HepG2 (cell line): ENCODE data around the gene DPP7. TPM values are rescaled to one million over a fixed set of nuclear protein-coding genes. Genes with fewer than 3 reads are reported as not detected.

ENCODE experiments used
- ATAC-seq: fragments of 200-7000 bp; cut with Tn5 transposase; 3 replicates; pipeline ENCODE4 v1.9.1; 2020; ENCODE audit warnings: mild to moderate bottlenecking, moderate library complexity
- BruUV-seq: library from RNA; stranded (reverse); fragments of 400-500 nt; replicated peaks from 2 replicates; lab custom pipeline; 2021; lab: Mats Ljungman, UMichigan
- CTCF ChIA-PET: fragments of 300-600 bp; formaldehyde crosslinking; extraction: SDS; loops from one replicate; lab custom pipeline; 2021; ENCODE audit warnings: low total read pairs, inconsistent platforms, low intra/inter-chr PET ratio; lab: Yijun Ruan, JAX
- POLR2A ChIA-PET: fragments of 350-600 bp; sonication (Branson Sonifier 250); formaldehyde crosslinking; loops from one replicate; lab custom pipeline; 2020; ENCODE audit warnings: antibody characterized with exemption, inconsistent platforms; lab: Yijun Ruan, JAX
- DNase-seq: peaks from one replicate; pipeline ENCODE4 v3.0.0-alpha.2; 2015; ENCODE audit warnings: low spot score
- FAIRE-seq: peaks from 3 replicates; lab custom pipeline; 2011; peaks lifted over from hg19 to GRCh38; lab: Jason Lieb, UNC
- H2AFZ ChIP-seq: one replicate; pipeline ENCODE4 v1.6.1; 2011; ENCODE audit warnings: low read length, inconsistent platforms
- H3K27ac ChIP-seq: fragments of 300-600 bp; 3 replicates; pipeline ENCODE4 v1.8.0; 2011; ENCODE audit warnings: mixed run types, mild to moderate bottlenecking, mixed read lengths, low read length, inconsistent platforms; ENCODE audit not compliant: insufficient read depth; ENCODE audit errors: extremely low read length
- H3K27me3 ChIP-seq, 2 experiments: fragments of 200-600 bp in 1 of 2; 2 replicates in 1 of 2; 3 replicates in 1 of 2; pipeline versions ENCODE4 v1.6.0 to v1.8.0; 2011; ENCODE audit warnings: low read length in 2 of 2, mild to moderate bottlenecking in 2 of 2, moderate library complexity in 2 of 2, inconsistent platforms in 1 of 2; ENCODE audit not compliant: insufficient read depth in 2 of 2, control insufficient read depth in 1 of 2
- H3K36me3 ChIP-seq, 2 experiments: fragments of 200-600 bp in 1 of 2; replicated peaks in 1 of 2; 2 replicates in 1 of 2; 3 replicates in 1 of 2; pipeline versions ENCODE4 v1.5.1 to v1.8.0; 2011; ENCODE audit warnings: low read length in 2 of 2, inconsistent platforms in 1 of 2; ENCODE audit not compliant: insufficient read depth in 2 of 2, control insufficient read depth in 1 of 2
- H3K4me1 ChIP-seq: 2 replicates; pipeline ENCODE4 v1.5.1; 2012; ENCODE audit warnings: low read length, inconsistent platforms; ENCODE audit not compliant: insufficient read depth
- H3K4me2 ChIP-seq: 2 replicates; pipeline ENCODE4 v1.6.0; 2011; ENCODE audit warnings: low read depth, low read length, inconsistent platforms
- H3K4me3 ChIP-seq, 3 experiments: fragments of 200-600 bp in 1 of 3; sonication (generic), shearing (Covaris generic) in 1 of 3; replicated peaks in 1 of 3; 2 replicates each; pipeline ENCODE4 v1.5.1; 2011 to 2016; ENCODE audit warnings: low read length in 3 of 3, inconsistent platforms in 2 of 3, low read depth in 2 of 3, mild to moderate bottlenecking in 2 of 3, control low read depth in 1 of 3, mixed read lengths in 1 of 3; ENCODE audit not compliant: insufficient read depth in 1 of 3
- H3K79me2 ChIP-seq: one replicate; pipeline ENCODE4 v1.6.1; 2011; ENCODE audit warnings: low read length, inconsistent platforms; ENCODE audit not compliant: insufficient read depth
- H3K9ac ChIP-seq: 2 replicates; pipeline ENCODE4 v1.6.0; 2011; ENCODE audit warnings: mild to moderate bottlenecking, low read depth, low read length, inconsistent platforms; ENCODE audit not compliant: insufficient read depth
- H3K9me3 ChIP-seq: 2 replicates; pipeline ENCODE4 v1.5.1; 2012; ENCODE audit warnings: mild to moderate bottlenecking, low read length
- H4K20me1 ChIP-seq: 2 replicates; pipeline ENCODE4 v1.6.0; 2011; ENCODE audit warnings: inconsistent platforms, mild to moderate bottlenecking, low read length, moderate library complexity; ENCODE audit not compliant: insufficient read depth
- ASH2L ChIP-seq: fragments of 300-600, 200-600 bp; sonication (generic); IDR thresholded peaks from 2 replicates; pipeline ENCODE4 v1.7.0; 2017; ENCODE audit warnings: low read depth, mild to moderate bottlenecking, moderate library complexity, mixed read lengths, low read length; ENCODE audit not compliant: insufficient read length
- MAF1 ChIP-seq: sonication (generic); formaldehyde crosslinking; IDR thresholded peaks from 2 replicates; pipeline ENCODE4 v1.5.0; 2020; ENCODE audit warnings: missing genetic modification reagents, borderline replicate concordance
- PHF20 ChIP-seq: sonication (generic); formaldehyde crosslinking; IDR thresholded peaks from 2 replicates; pipeline ENCODE4 v1.5.0; 2020; ENCODE audit warnings: mild to moderate bottlenecking, missing genetic modification reagents
- ZBTB7A ChIP-seq: sonication (generic); formaldehyde crosslinking; IDR thresholded peaks from 2 replicates; pipeline ENCODE4 v1.8.0; 2022; ENCODE audit warnings: mild to moderate bottlenecking, missing genetic modification reagents
- ZKSCAN8 ChIP-seq: IDR thresholded peaks from 2 replicates; pipeline ENCODE4 v1.6.1; 2016; ENCODE audit warnings: borderline replicate concordance, missing genetic modification reagents, missing compliant biosample characterization
- ZMAT3 ChIP-seq: sonication (generic); formaldehyde crosslinking; conservative IDR thresholded peaks from 2 replicates; pipeline ENCODE4 v1.7.0; 2021; ENCODE audit warnings: missing genetic modification reagents
- ZNF136 ChIP-seq: sonication (generic); formaldehyde crosslinking; IDR thresholded peaks from 2 replicates; pipeline ENCODE4 v1.8.1; 2022; ENCODE audit warnings: low read depth, mild to moderate bottlenecking, moderate library complexity, missing genetic modification reagents
- ZNF3 ChIP-seq: IDR thresholded peaks from 2 replicates; pipeline ENCODE4 v1.7.0; 2017; ENCODE audit warnings: inconsistent platforms
- ZNF570 ChIP-seq: sonication (generic); formaldehyde crosslinking; IDR thresholded peaks from 2 replicates; pipeline ENCODE4 v1.4.0; 2020; ENCODE audit warnings: mild to moderate bottlenecking, missing genetic modification reagents, borderline replicate concordance
- ZNF724P ChIP-seq: sonication (generic); formaldehyde crosslinking; IDR thresholded peaks from 2 replicates; pipeline ENCODE4 v1.8.0; 2022; ENCODE audit warnings: missing genetic modification reagents, borderline replicate concordance
- WGBS: methylation state at CpG from one replicate; pipeline ENCODE4 v1.1.6; 2017; ENCODE audit warnings: low lambda C conversion rate; 5-methylcytosine and 5-hydroxymethylcytosine counted together
- in situ Hi-C: cut with HindIII; loops from 2 replicates; pipeline ENCODE4 v1.10.0; 2017; ENCODE audit warnings: low pct_unique_long_range_greater_than_20kb; ENCODE audit not compliant: extremely low pct_ligation_motif_present
- intact Hi-C: fragments of 100-400 bp; cut with micrococcal nuclease; formaldehyde crosslinking; loops from one replicate; pipeline ENCODE4 v1.10.0; 2022; ENCODE audit not compliant: unreplicated experiment
- polyA plus RNA-seq, 8 experiments: library from polyadenylated mRNA; depleted of rRNA in 3 of 8; stranded (reverse) in 7 of 8; unstranded in 1 of 8; fragments of >200 nt; fragmentation: Illumina TruSeq in 4 of 8; extraction: Trizol in 4 of 8; gene quantifications; 2 replicates each; pipeline versions ENCODE4 v1.2.1 to v1.2.3, GENCODE V29; 2011 to 2016; ENCODE audit warnings: low read depth in 4 of 8, missing spikeins in 1 of 8, mixed read lengths in 1 of 8; ENCODE audit not compliant: insufficient read depth in 1 of 8
- total RNA-seq, 5 experiments: library from RNA; depleted of rRNA; stranded (reverse); fragments of >200 nt; fragmentation: Illumina TruSeq; extraction: Trizol; gene quantifications; 2 replicates each; pipeline ENCODE4 v1.2.3, GENCODE V29; 2016; ENCODE audit warnings: low read depth in 1 of 5
- TF ChIP-seq, protein P1 (sequence below): IDR thresholded peaks from 2 replicates; pipeline ENCODE4 v1.6.1; 2012; ENCODE audit warnings: low read depth, low read length, improper control_type of control experiment
- TF ChIP-seq, protein P2 (sequence below): sonication (generic); formaldehyde crosslinking; IDR thresholded peaks from 2 replicates; pipeline ENCODE4 v1.5.1; 2020; ENCODE audit warnings: missing genetic modification reagents, mild to moderate bottlenecking, borderline replicate concordance
- TF ChIP-seq, protein P3 (sequence below): fragments of 450-650 bp; IDR thresholded peaks from 2 replicates; pipeline ENCODE4 v1.6.1; 2017
- TF ChIP-seq, protein P4 (sequence below): sonication (generic); formaldehyde crosslinking; IDR thresholded peaks from 2 replicates; pipeline ENCODE4 v1.9.0; 2021; ENCODE audit warnings: missing genetic modification reagents, borderline replicate concordance
- TF ChIP-seq, protein P5 (sequence below): sonication (generic); formaldehyde crosslinking; IDR thresholded peaks from 2 replicates; pipeline ENCODE4 v1.4.0; 2020; ENCODE audit warnings: missing genetic modification reagents

The DPP7 gene
- total and polyA plus RNA-seq, 2 of the 13 experiments (the other 11 are each of a cell fraction or from before 2014, with no cell fraction given): 1.2 to 4.5 TPM

DNA sequence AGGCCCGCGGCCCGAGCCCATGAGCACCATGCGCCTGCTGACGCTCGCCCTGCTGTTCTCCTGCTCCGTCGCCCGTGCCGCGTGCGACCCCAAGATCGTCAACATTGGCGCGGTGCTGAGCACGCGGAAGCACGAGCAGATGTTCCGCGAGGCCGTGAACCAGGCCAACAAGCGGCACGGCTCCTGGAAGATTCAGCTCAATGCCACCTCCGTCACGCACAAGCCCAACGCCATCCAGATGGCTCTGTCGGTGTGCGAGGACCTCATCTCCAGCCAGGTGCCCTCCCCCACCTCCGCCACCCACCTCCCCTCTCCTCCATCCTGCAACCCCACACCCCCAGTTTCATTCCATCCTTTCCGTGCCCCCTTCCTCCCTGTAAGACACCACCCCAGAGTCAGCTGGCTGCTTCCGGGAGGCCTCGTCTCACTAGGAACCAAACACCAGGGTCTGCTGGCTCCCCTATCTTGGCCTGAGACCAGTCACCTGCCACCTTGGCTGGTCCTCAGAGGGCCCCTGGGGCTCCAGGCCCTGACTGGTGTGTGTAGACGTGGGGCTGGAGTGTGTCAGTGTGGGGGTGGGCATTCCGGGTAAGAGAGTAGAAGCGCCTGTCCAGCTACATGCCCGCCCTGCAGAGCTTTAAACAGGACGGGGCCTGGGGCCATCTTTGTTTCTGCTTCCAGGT is 25.1 kb upstream of the DPP7 start:
- Histone ChIP-seq H3K27me3 (peaks cover 33 to 79% of the 10 kb centered on the region in 2 experiments), H3K36me3 (no peaks in the 10 kb centered on the region), H4K20me1 (no peaks in the 10 kb centered on the region), H3K9me3 (no peaks in the 10 kb centered on the region), H3K4me3 (no peak overlapping the region), H3K9ac (no peak overlapping the region), H3K27ac (no peak overlapping the region), H2AFZ (no peak overlapping the region), H3K4me1 (no peaks in the 10 kb centered on the region), H3K79me2 (no peaks in the 10 kb centered on the region), H3K4me2 (no peak overlapping the region)
- intact Hi-C loops: no loop called here
- no peak for DNase-seq
- POLR2A ChIA-PET: interaction anchor here (3.3 kb wide), 1 partner anchor 10 kb away, joined by 11 read pairs; no protein-coding TSS in a partner anchor
- BruUV-seq: no TSS peak
- CTCF ChIA-PET: no interaction called here
- no peak for FAIRE-seq
- ATAC-seq: no peak
- WGBS: 60% methylated on average over 7 of the region's 37 CpGs
- in situ Hi-C loops: no loop called here
- no peak for TF ChIP-seq ZNF3 (CRISPR knock-in tag)
- TF ChIP-seq PHF20: no peak
- TF ChIP-seq ZKSCAN8 (CRISPR knock-in tag): no peak
- TF ChIP-seq MAF1: no peak
- TF ChIP-seq, protein P1, sequence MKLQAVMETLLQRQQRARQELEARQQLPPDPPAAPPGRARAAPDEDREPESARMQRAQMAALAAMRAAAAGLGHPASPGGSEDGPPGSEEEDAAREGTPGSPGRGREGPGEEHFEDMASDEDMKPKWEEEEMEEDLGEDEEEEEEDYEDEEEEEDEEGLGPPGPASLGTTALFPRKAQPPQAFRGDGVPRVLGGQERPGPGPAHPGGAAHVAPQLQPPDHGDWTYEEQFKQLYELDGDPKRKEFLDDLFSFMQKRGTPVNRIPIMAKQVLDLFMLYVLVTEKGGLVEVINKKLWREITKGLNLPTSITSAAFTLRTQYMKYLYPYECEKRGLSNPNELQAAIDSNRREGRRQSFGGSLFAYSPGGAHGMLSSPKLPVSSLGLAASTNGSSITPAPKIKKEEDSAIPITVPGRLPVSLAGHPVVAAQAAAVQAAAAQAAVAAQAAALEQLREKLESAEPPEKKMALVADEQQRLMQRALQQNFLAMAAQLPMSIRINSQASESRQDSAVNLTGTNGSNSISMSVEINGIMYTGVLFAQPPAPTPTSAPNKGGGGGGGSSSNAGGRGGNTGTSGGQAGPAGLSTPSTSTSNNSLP: no peak
- no peak for TF ChIP-seq ZNF136 (CRISPR knock-in tag)
- TF ChIP-seq ZMAT3: no peak
- no peak for TF ChIP-seq ZNF570
- no peak for TF ChIP-seq ASH2L
- TF ChIP-seq, protein P2, sequence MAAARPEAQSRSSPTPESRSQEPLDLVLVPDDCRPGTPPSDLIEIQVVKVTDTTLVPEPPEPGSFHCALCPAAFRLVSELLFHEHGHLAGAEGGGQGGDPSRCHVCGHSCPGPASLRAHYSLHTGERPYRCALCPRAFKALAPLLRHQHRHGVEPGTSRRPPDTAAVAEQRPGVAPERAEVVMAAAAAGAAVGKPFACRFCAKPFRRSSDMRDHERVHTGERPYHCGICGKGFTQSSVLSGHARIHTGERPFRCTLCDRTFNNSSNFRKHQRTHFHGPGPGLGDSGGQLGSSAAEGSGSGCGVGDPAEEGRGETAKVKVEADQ (CRISPR knock-in tag): no peak
- TF ChIP-seq, protein P3, sequence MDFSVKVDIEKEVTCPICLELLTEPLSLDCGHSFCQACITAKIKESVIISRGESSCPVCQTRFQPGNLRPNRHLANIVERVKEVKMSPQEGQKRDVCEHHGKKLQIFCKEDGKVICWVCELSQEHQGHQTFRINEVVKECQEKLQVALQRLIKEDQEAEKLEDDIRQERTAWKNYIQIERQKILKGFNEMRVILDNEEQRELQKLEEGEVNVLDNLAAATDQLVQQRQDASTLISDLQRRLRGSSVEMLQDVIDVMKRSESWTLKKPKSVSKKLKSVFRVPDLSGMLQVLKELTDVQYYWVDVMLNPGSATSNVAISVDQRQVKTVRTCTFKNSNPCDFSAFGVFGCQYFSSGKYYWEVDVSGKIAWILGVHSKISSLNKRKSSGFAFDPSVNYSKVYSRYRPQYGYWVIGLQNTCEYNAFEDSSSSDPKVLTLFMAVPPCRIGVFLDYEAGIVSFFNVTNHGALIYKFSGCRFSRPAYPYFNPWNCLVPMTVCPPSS: no peak
- TF ChIP-seq ZBTB7A: no peak
- TF ChIP-seq, protein P4, sequence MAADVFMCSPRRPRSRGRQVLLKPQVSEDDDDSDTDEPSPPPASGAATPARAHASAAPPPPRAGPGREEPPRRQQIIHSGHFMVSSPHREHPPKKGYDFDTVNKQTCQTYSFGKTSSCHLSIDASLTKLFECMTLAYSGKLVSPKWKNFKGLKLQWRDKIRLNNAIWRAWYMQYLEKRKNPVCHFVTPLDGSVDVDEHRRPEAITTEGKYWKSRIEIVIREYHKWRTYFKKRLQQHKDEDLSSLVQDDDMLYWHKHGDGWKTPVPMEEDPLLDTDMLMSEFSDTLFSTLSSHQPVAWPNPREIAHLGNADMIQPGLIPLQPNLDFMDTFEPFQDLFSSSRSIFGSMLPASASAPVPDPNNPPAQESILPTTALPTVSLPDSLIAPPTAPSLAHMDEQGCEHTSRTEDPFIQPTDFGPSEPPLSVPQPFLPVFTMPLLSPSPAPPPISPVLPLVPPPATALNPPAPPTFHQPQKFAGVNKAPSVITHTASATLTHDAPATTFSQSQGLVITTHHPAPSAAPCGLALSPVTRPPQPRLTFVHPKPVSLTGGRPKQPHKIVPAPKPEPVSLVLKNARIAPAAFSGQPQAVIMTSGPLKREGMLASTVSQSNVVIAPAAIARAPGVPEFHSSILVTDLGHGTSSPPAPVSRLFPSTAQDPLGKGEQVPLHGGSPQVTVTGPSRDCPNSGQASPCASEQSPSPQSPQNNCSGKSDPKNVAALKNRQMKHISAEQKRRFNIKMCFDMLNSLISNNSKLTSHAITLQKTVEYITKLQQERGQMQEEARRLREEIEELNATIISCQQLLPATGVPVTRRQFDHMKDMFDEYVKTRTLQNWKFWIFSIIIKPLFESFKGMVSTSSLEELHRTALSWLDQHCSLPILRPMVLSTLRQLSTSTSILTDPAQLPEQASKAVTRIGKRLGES (CRISPR knock-in tag): no peak
- TF ChIP-seq, protein P5, sequence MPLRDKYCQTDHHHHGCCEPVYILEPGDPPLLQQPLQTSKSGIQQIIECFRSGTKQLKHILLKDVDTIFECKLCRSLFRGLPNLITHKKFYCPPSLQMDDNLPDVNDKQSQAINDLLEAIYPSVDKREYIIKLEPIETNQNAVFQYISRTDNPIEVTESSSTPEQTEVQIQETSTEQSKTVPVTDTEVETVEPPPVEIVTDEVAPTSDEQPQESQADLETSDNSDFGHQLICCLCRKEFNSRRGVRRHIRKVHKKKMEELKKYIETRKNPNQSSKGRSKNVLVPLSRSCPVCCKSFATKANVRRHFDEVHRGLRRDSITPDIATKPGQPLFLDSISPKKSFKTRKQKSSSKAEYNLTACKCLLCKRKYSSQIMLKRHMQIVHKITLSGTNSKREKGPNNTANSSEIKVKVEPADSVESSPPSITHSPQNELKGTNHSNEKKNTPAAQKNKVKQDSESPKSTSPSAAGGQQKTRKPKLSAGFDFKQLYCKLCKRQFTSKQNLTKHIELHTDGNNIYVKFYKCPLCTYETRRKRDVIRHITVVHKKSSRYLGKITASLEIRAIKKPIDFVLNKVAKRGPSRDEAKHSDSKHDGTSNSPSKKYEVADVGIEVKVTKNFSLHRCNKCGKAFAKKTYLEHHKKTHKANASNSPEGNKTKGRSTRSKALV: no peak
- TF ChIP-seq ZNF724P (CRISPR knock-in tag): no peak
